ENCODE measurements around the gene CHRNA4.
"Not testable (repeated sequence)": the region's sequence is repeated elsewhere in the genome, so short reads cannot be mapped to it uniquely, and the experiment has no call there.

Gene CHRNA4

DNA sequence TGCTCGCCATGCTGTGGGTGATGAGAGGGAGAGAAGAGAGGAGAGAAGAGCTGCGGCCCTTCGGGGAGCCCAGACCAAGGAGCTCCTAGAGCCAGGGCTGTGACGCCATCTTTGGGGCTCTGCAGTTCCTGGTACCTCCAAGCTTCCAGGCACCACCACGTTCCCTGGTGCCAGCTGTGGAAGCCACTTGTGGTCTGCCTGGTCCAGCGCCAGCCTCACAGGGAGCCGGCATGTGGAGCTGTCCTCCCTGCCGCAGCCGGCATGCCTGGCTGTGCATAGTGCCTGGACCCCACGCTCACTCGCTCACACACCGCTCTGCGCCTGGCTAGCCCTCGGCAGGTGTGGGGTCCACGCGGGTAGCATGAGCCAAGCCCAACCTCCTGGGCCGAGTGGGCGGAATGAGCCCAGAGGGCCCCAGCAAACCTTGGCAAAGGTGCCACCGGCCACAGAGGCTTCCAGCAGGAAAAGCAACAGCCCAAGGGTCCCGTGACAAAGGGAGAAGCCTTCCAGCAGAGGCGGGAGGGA lies 19.3 kb upstream of the CHRNA4 start:
- Histone ChIP-seq H4K20me1 (peaks cover 20% of the 10 kb centered on the region; the same call in 1 of the 2 replicates), H3K9me3 (peaks cover 25% of the 10 kb centered on the region), H3K27ac (no peak overlapping the region), H3K27me3 (peaks cover 37% of the 10 kb centered on the region), H3K4me1 (no peaks in the 10 kb centered on the region), H3K36me3 (no peaks in the 10 kb centered on the region), H3K9ac (no peak overlapping the region), H3K4me3 (no peak overlapping the region), H3K4me2 (no peak overlapping the region)
- no peak for TF ChIP-seq Cebpa-rat (IDR thresholded peaks at IDR 0.05)

- peaks cover 20% of the 10 kb centered on the region for H3K9me3 ChIP-seq
- not testable (repeated sequence) for H3K4me2 ChIP-seq, H3K4me3 ChIP-seq, H3K9ac ChIP-seq, H3K36me3 ChIP-seq, H3K27ac ChIP-seq, H3K4me1 ChIP-seq
- H3K27me3 ChIP-seq, result peaks cover 42% of the 10 kb centered on the region
- H4K20me1 ChIP-seq, result peaks cover 20% of the 10 kb centered on the region; the same call in 1 of the 2 replicates
Observed at GRCh38 chr20:63379872-63380271, 18.7 kb upstream of the CHRNA4 start.

- no peak overlapping the region for H3K4me3 ChIP-seq
- no peaks in the 10 kb centered on the region for H3K36me3 ChIP-seq
- H4K20me1 ChIP-seq, result peaks cover 22% of the 10 kb centered on the region; the same call in 1 of the 2 replicates
- no peak overlapping the region for H3K4me2 ChIP-seq
- TF ChIP-seq Cebpa-rat (IDR thresholded peaks at IDR 0.05), result no peak
- peaks cover 14% of the 10 kb centered on the region for H3K9me3 ChIP-seq
- H3K9ac ChIP-seq, result no peak overlapping the region
- no peak overlapping the region for H3K27ac ChIP-seq
- H3K27me3 ChIP-seq, result peaks cover 45% of the 10 kb centered on the region
- H3K4me1 ChIP-seq, result no peaks in the 10 kb centered on the region
Observed at GRCh38 chr20:63379296-63379695, 18.1 kb upstream of the CHRNA4 start.

- H3K27ac ChIP-seq, result no peak overlapping the region
- no peak overlapping the region for H3K9ac ChIP-seq
- peaks cover 27% of the 10 kb centered on the region; the same call in 1 of the 2 replicates for H4K20me1 ChIP-seq
- H3K36me3 ChIP-seq, result no peaks in the 10 kb centered on the region
- peaks cover 12% of the 10 kb centered on the region; the same call in 1 of the 2 replicates for H3K9me3 ChIP-seq
- no peak for TF ChIP-seq Cebpa-rat (IDR thresholded peaks at IDR 0.05)
- H3K4me2 ChIP-seq, result no peak overlapping the region
- H3K4me1 ChIP-seq, result no peaks in the 10 kb centered on the region
- peaks cover 50% of the 10 kb centered on the region for H3K27me3 ChIP-seq
- no peak overlapping the region for H3K4me3 ChIP-seq
Observed at GRCh38 chr20:63378626-63379025, 17.5 kb upstream of the CHRNA4 start.

DNA sequence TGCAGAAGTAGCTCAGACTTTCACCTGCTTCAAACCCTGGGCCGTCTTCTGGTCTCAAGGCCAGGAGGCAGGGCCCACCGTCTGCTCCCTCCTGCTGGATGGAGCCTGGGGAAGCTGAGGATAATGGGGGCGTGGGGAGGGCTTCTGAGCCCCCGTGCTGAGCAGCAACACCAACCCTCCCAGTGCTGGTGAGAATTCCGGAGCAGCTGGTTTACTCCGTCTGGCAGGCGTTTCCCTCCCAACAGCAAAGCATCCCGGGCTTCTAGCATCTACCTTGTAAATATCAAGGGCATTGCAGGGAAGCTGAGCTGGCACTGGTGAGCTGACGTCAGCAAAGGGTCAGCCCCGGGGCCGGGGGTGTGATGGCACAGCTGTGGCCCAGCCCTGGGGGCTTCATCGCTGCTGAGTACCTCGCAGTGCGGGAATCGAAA lies 16.8 kb upstream of the CHRNA4 start:
- peaks cover 12% of the 10 kb centered on the region; the same call in 1 of the 2 replicates for H3K9me3 ChIP-seq
- H3K36me3 ChIP-seq, result no peaks in the 10 kb centered on the region
- no peaks in the 10 kb centered on the region for H3K4me1 ChIP-seq
- no peak overlapping the region for H3K4me3 ChIP-seq
- H3K27me3 ChIP-seq, result peaks cover 57% of the 10 kb centered on the region
- H3K27ac ChIP-seq, result no peak overlapping the region
- H4K20me1 ChIP-seq, result peaks cover 27% of the 10 kb centered on the region; the same call in 1 of the 2 replicates
- H3K9ac ChIP-seq, result no peak overlapping the region
- H3K4me2 ChIP-seq, result no peak overlapping the region
- no peak for TF ChIP-seq Cebpa-rat (IDR thresholded peaks at IDR 0.05)

DNA sequence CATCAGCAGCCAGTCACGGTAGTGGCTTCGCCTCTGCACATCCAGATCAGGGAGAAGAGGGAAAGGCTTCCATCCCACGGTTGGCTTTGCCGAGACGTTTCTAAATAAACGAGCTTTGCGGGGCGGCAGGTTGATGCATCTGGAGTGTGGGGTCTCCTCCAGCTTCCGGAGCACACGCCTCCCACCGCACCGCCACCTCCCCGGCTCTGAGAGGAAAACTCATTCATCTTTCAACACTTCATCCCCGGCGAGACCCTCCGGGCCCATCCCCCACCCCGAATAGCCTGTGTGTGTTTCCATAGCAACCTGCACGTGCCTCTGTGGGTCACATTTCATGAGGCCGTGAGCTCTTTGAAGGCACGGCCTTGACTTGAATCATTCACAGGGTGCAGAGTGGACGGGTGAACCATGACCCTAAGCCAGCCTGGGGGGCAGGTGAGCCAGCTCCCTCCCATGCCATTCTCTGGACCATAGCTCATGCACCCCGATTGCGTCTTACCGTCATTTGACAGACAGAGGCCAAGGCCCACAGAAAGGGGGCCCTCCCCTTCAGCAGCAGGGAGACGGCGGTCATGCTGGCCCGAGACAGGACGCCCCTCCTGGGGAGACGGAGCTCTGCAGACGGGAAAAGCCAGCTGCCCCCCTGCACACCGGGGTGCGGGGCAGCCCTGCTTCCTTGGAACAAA lies 16.2 kb upstream of the CHRNA4 start:
- Histone ChIP-seq H3K36me3 (no peaks in the 10 kb centered on the region), H3K4me2 (no peak overlapping the region)
- TF ChIP-seq Cebpa-rat (IDR thresholded peaks at IDR 0.05), result no peak

DNA sequence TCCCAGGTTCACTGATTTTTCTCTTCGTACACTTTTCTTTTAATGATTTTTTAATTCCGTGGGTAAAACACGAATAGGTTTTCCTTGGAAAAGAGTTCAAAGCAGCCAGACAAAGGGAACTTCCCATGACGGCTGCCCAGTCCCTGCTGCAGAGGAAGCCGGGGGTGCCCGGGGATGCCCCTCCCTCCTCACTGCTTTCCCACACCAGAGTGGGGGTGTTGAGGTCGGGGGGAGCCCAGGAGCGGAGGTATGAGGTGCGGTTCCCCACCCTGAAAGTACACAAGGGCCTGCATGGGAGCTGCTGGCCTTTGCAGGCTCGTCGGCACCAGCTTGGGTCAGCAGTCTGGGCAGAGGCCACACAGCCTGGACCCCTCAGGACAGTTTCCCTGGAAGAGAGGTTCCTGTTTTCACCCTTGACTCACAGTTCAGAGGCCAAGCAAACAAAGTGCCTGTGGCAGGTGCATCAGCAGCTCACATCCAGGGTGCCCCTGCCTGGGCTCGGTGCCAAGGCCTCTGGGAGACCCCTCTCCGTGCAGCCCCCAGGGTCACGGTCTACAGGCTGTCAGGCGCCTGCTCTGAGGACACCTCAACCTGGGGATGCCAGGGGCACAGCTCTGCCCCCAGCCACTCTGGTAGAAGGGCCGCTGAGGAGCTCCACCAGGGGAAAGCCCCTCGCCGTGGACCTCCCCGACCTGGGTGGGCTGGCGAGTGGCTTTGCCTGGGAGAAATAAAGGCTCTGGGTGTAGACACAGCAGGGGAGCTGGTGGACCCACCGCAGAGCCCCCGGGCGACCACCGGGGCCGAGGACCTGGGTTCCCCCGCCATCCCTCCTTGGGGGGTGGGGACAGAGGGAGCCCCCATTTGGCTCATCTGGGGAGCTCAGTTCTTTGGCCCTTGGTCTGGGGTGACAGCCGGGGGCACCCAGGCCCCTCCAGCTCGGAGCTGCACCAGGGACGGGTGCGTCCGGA lies 15.4 kb upstream of the CHRNA4 start:
- Histone ChIP-seq H3K9me3 (peaks cover 12% of the 10 kb centered on the region; the same call in 1 of the 2 replicates), H3K9ac (no peak overlapping the region), H3K4me1 (no peaks in the 10 kb centered on the region), H4K20me1 (peaks cover 27% of the 10 kb centered on the region; the same call in 1 of the 2 replicates), H3K27me3 (peaks cover 68% of the 10 kb centered on the region), H3K27ac (no peak overlapping the region), H3K4me3 (no peak overlapping the region), H3K36me3 (no peaks in the 10 kb centered on the region), H3K4me2 (no peak overlapping the region)
- TF ChIP-seq Cebpa-rat (IDR thresholded peaks at IDR 0.05), result no peak

More for the DNA sequence above, 16.2 kb upstream of the CHRNA4 start:
- Histone ChIP-seq H3K27me3 (peaks cover 63% of the 10 kb centered on the region), H3K9me3 (peaks cover 12% of the 10 kb centered on the region; the same call in 1 of the 2 replicates), H3K9ac (no peak overlapping the region), H4K20me1 (peaks cover 27% of the 10 kb centered on the region; the same call in 1 of the 2 replicates), H3K4me3 (no peak overlapping the region), H3K4me1 (no peaks in the 10 kb centered on the region), H3K27ac (no peak overlapping the region)

- H3K9ac ChIP-seq, result no peak overlapping the region
- H3K27ac ChIP-seq, result no peak overlapping the region
- peaks cover 27% of the 10 kb centered on the region; the same call in 1 of the 2 replicates for H4K20me1 ChIP-seq
- H3K4me1 ChIP-seq, result peaks cover 7% of the 10 kb centered on the region; the same call in 1 of the 2 replicates
- no peak for TF ChIP-seq Cebpa-rat (IDR thresholded peaks at IDR 0.05)
- H3K4me3 ChIP-seq, result no peak overlapping the region
- H3K4me2 ChIP-seq, result no peak overlapping the region
- H3K9me3 ChIP-seq, result peaks cover 12% of the 10 kb centered on the region; the same call in 1 of the 2 replicates
- H3K27me3 ChIP-seq, result peaks cover 73% of the 10 kb centered on the region
- no peaks in the 10 kb centered on the region for H3K36me3 ChIP-seq
Observed at GRCh38 chr20:63375438-63375837, 14.3 kb upstream of the CHRNA4 start.

GRCh38 chr20:63374504-63374903 lies 13.4 kb upstream of the CHRNA4 start:
- Histone ChIP-seq H3K4me3 (no peak overlapping the region), H4K20me1 (peaks cover 27% of the 10 kb centered on the region; the same call in 1 of the 2 replicates), H3K9me3 (peaks cover 2% of the 10 kb centered on the region; the same call in 1 of the 2 replicates), H3K9ac (no peak overlapping the region), H3K27me3 (peaks cover 75% of the 10 kb centered on the region), H3K4me1 (peaks cover 10% of the 10 kb centered on the region; the same call in 1 of the 2 replicates), H3K27ac (no peak overlapping the region), H3K4me2 (no peak overlapping the region), H3K36me3 (no peaks in the 10 kb centered on the region)
- no peak for TF ChIP-seq Cebpa-rat (IDR thresholded peaks at IDR 0.05)

Measured in BLaER1 (cell line).